ENCODE data around the gene ENPP7.

- TF ChIP-seq POLR2A (IDR thresholded peaks at IDR 0.05; ENCODE audit: low read depth, low read length) (no peak), TAF1 (IDR thresholded peaks at IDR 0.05; ENCODE audit: borderline replicate concordance, low read depth, low read length) (no peak)
These were observed 16.3 kb upstream of the ENPP7 start for GRCh38 chr17:79714176-79715097.
